ENCODE measurements around the gene POLG2.
"Not testable (repeated sequence)": the region's sequence is repeated elsewhere in the genome, so short reads cannot be mapped to it uniquely, and the experiment has no call there.

POLG2 gene

GRCh38 chr17:64439521-64439920 lies 57.3 kb downstream of the POLG2 start:
- not testable (repeated sequence) for DNase-seq

- no peak for DNase-seq
These were observed 58.8 kb downstream of the POLG2 start for GRCh38 chr17:64437944-64438525.

GRCh38 chr17:64431534-64431933 lies 65.3 kb downstream of the POLG2 start:
- DNase-seq, result no peak

- DNase-seq, result not testable (repeated sequence)
These were observed 66.8 kb downstream of the POLG2 start for GRCh38 chr17:64430036-64430435.

GRCh38 chr17:64428406-64428805 lies 68.4 kb downstream of the POLG2 start:
- DNase-seq, result no peak

Data from left hindlimb (tissue), 1 donor.